GM12878 (cell line): ENCODE measurements around the gene PXMP4. TPM values are rescaled to one million over a fixed set of nuclear protein-coding genes. Genes with fewer than 3 reads are reported as not detected.

Experiments
- BHLHE40 ChIP-seq, 2 experiments: fragments of 450-650 bp in 1 of 2; IDR thresholded peaks; 2 replicates each; pipeline ENCODE4 v1.6.1; 2011 to 2017; ENCODE audit warnings: low read depth in 2 of 2, borderline replicate concordance in 1 of 2, improper control_type of control experiment in 1 of 2, low read length in 1 of 2, mild to moderate bottlenecking in 1 of 2
- CREM ChIP-seq: IDR thresholded peaks from 2 replicates; pipeline ENCODE4 v1.6.1; 2014; ENCODE audit warnings: antibody characterized with exemption, low read depth
- EED ChIP-seq: sonication (generic); IDR thresholded peaks from 2 replicates; pipeline ENCODE4 v1.6.1; 2016; ENCODE audit warnings: antibody characterized with exemption, low read depth
- EGR1 ChIP-seq, 2 experiments: IDR thresholded peaks; 1 replicate in 1 of 2; 2 replicates in 1 of 2; pipeline ENCODE4 v1.6.1; 2011 to 2012; ENCODE audit warnings: low read depth in 2 of 2, low read length in 2 of 2, borderline replicate concordance in 1 of 2, mild to moderate bottlenecking in 1 of 2, moderate library complexity in 1 of 2
- NFYB ChIP-seq: IDR thresholded peaks from 2 replicates; pipeline ENCODE4 v1.6.1; 2011; ENCODE audit warnings: low read depth, mild to moderate bottlenecking, low read length, improper control_type of control experiment, moderate library complexity; ENCODE audit not compliant: insufficient read depth
- NR2F1 ChIP-seq: fragments of 450-650 bp; conservative IDR thresholded peaks from 2 replicates; pipeline ENCODE4 v1.6.1; 2017; ENCODE audit warnings: mild to moderate bottlenecking
- NRF1 ChIP-seq: conservative IDR thresholded peaks from 2 replicates; pipeline ENCODE4 v1.6.1; 2011; ENCODE audit warnings: mild to moderate bottlenecking, low read depth, low read length, improper control_type of control experiment
- PAX8 ChIP-seq: fragments of 450-650 bp; IDR thresholded peaks from 2 replicates; pipeline ENCODE4 v1.6.1; 2017; ENCODE audit warnings: mild to moderate bottlenecking, moderate library complexity
- SP1 ChIP-seq: IDR thresholded peaks from one replicate; pipeline ENCODE4 v1.6.1; 2011; ENCODE audit warnings: low read depth, low read length
- polyA plus RNA-seq, 11 experiments: library from polyadenylated mRNA; depleted of rRNA in 4 of 11; unstranded in 6 of 11; stranded (reverse) in 5 of 11; fragments of >200 nt; fragmentation: Nextera tagmentation in 4 of 11; fragmentation: Illumina TruSeq in 1 of 11; extraction: Ambion mirVana in 4 of 11; extraction: Trizol in 1 of 11; gene quantifications; 1 replicate in 1 of 11; 2 replicates in 10 of 11; pipeline versions ENCODE4 v1.2.1 to v1.2.3, GENCODE V29; 2011 to 2016; ENCODE audit warnings: inconsistent platforms in 2 of 11, missing spikeins in 2 of 11, low read depth in 1 of 11
- total RNA-seq, 4 experiments: library from RNA; depleted of rRNA in 3 of 4; stranded (reverse); fragments of >200 nt in 3 of 4; fragmentation: Illumina TruSeq in 1 of 4; extraction: Trizol in 1 of 4; gene quantifications; 2 replicates each; pipeline versions ENCODE4 v1.2.1 to v1.2.3, GENCODE V29; 2013 to 2021
- TF ChIP-seq, protein P1 (sequence below): fragments of 150-350 bp; IDR thresholded peaks from 2 replicates; pipeline ENCODE4 v1.6.1; 2016; ENCODE audit warnings: low read depth, low read length
- TF ChIP-seq, protein P2 (sequence below): fragments of 450-650 bp; IDR thresholded peaks from 2 replicates; pipeline ENCODE4 v1.6.1; 2017; ENCODE audit warnings: antibody characterized with exemption, mild to moderate bottlenecking, moderate library complexity
- TF ChIP-seq, protein P3 (sequence below), 3 experiments: IDR thresholded peaks in 2 of 3; conservative IDR thresholded peaks in 1 of 3; 2 replicates each; pipeline ENCODE4 v1.5.1; 2011; ENCODE audit warnings: low read depth in 3 of 3, low read length in 3 of 3, mild to moderate bottlenecking in 3 of 3, control low read depth in 2 of 3, moderate library complexity in 2 of 3, inconsistent platforms in 1 of 3, mixed read lengths in 1 of 3; ENCODE audit not compliant: control insufficient read depth in 2 of 3, insufficient read depth in 1 of 3; ENCODE audit errors: extremely low read depth in 1 of 3
- TF ChIP-seq, protein P4 (sequence below): IDR thresholded peaks from 2 replicates; pipeline ENCODE4 v1.6.1; 2012; ENCODE audit warnings: low read depth, low read length, improper control_type of control experiment
- TF ChIP-seq, protein P5 (sequence below): IDR thresholded peaks from 2 replicates; pipeline ENCODE4 v1.6.1; 2011; ENCODE audit warnings: borderline replicate concordance, low read depth, mild to moderate bottlenecking, moderate library complexity, mixed read lengths, low read length; ENCODE audit not compliant: insufficient read depth; ENCODE audit errors: extremely low read length

The PXMP4 gene
- total and polyA plus RNA-seq, 10 of the 15 experiments (the other 5 are each of a cell fraction or from before 2014, with no cell fraction given), result 3.6 to 19.2 (median 8.6) TPM

DNA sequence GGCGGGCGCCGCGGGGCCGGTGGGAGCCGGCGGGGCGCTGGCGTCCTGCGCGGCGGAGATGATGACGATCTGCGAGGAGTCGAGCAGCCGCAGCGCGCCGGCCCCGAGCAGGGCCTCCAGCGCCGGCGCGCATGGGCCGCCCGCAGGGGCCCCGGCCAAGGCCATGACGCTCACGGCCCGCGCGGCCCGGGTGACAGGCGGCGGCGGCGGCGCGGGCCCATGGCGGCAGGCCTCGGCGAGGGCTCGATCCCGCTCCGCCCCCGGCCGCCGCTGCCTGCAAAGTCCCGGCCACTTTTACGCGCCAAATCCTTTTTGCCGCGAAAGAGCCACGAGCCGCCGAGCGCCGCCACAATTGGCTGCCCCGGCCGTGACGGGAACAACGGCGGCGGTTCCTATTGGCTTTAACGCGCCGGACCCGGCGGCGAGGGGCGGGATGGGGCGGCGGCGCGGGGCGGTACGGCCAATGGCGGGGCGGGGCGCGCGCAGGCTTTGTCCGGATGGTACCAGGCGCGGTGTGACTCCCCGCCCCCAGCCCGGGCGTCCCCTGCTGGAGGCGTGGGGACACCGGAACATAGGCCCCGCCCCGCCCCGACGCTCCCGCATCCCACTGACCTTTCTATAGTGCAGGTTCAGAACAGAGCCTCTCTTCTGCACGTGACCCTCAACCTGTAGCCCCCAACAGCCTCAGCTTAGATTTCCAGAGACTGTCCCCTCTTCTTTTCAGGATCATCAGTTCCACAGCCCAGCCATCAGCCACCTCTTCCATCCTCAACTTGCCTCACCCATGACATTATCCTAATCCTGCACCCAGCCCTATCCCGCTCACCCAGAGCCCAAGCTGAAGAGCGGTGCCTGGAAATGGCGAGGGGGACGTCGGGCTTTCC, 33.8 kb downstream of the PXMP4 start, which contains the start of gene E2F1 (continued):
- TF ChIP-seq, protein P1, sequence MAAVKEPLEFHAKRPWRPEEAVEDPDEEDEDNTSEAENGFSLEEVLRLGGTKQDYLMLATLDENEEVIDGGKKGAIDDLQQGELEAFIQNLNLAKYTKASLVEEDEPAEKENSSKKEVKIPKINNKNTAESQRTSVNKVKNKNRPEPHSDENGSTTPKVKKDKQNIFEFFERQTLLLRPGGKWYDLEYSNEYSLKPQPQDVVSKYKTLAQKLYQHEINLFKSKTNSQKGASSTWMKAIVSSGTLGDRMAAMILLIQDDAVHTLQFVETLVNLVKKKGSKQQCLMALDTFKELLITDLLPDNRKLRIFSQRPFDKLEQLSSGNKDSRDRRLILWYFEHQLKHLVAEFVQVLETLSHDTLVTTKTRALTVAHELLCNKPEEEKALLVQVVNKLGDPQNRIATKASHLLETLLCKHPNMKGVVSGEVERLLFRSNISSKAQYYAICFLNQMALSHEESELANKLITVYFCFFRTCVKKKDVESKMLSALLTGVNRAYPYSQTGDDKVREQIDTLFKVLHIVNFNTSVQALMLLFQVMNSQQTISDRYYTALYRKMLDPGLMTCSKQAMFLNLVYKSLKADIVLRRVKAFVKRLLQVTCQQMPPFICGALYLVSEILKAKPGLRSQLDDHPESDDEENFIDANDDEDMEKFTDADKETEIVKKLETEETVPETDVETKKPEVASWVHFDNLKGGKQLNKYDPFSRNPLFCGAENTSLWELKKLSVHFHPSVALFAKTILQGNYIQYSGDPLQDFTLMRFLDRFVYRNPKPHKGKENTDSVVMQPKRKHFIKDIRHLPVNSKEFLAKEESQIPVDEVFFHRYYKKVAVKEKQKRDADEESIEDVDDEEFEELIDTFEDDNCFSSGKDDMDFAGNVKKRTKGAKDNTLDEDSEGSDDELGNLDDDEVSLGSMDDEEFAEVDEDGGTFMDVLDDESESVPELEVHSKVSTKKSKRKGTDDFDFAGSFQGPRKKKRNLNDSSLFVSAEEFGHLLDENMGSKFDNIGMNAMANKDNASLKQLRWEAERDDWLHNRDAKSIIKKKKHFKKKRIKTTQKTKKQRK, result peak; percentile 23; the same call in 1 of the 2 replicates
- TF ChIP-seq BHLHE40 (IDR thresholded peaks at IDR 0.05; ENCODE audit: borderline replicate concordance in 1 of 2, low read depth in 2 of 2, low read length in 1 of 2) (peak; percentile 74 to 82), NRF1 (peak; percentile 19; the same call in 1 of the 2 replicates), NFYB (peak; percentile 80; the same call in 1 of the 2 replicates), EED (0 out of 2 replicates have a peak, but pooled peaks have one; percentile 17), PAX8 (no peak), EGR1 (IDR thresholded peaks at IDR 0.05; ENCODE audit: borderline replicate concordance in 1 of 2, low read depth in 2 of 2, low read length in 2 of 2) (peak in 1 of 2 experiments; percentile 67; a peak in 1 of 3 replicates), SP1 (peak; percentile 88), NR2F1 (peak; percentile 8), CREM (peak; percentile 74)
- TF ChIP-seq, protein P2, sequence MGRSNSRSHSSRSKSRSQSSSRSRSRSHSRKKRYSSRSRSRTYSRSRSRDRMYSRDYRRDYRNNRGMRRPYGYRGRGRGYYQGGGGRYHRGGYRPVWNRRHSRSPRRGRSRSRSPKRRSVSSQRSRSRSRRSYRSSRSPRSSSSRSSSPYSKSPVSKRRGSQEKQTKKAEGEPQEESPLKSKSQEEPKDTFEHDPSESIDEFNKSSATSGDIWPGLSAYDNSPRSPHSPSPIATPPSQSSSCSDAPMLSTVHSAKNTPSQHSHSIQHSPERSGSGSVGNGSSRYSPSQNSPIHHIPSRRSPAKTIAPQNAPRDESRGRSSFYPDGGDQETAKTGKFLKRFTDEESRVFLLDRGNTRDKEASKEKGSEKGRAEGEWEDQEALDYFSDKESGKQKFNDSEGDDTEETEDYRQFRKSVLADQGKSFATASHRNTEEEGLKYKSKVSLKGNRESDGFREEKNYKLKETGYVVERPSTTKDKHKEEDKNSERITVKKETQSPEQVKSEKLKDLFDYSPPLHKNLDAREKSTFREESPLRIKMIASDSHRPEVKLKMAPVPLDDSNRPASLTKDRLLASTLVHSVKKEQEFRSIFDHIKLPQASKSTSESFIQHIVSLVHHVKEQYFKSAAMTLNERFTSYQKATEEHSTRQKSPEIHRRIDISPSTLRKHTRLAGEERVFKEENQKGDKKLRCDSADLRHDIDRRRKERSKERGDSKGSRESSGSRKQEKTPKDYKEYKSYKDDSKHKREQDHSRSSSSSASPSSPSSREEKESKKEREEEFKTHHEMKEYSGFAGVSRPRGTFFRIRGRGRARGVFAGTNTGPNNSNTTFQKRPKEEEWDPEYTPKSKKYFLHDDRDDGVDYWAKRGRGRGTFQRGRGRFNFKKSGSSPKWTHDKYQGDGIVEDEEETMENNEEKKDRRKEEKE, result 0 out of 2 replicates have a peak, but pooled peaks have one; percentile 18
- TF ChIP-seq, protein P3, sequence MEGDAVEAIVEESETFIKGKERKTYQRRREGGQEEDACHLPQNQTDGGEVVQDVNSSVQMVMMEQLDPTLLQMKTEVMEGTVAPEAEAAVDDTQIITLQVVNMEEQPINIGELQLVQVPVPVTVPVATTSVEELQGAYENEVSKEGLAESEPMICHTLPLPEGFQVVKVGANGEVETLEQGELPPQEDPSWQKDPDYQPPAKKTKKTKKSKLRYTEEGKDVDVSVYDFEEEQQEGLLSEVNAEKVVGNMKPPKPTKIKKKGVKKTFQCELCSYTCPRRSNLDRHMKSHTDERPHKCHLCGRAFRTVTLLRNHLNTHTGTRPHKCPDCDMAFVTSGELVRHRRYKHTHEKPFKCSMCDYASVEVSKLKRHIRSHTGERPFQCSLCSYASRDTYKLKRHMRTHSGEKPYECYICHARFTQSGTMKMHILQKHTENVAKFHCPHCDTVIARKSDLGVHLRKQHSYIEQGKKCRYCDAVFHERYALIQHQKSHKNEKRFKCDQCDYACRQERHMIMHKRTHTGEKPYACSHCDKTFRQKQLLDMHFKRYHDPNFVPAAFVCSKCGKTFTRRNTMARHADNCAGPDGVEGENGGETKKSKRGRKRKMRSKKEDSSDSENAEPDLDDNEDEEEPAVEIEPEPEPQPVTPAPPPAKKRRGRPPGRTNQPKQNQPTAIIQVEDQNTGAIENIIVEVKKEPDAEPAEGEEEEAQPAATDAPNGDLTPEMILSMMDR (IDR thresholded peaks at IDR 0.05 in 2 of 3, conservative IDR thresholded peaks at IDR 0.05 in 1 of 3; ENCODE audit: control insufficient read depth in 2 of 3, extremely low read depth in 1 of 3, insufficient read depth in 1 of 3, low read depth in 3 of 3, low read length in 3 of 3), result peak in 2 of 3 experiments; percentile 21 to 28; a peak in 2 of 6 replicates
- TF ChIP-seq, protein P4, sequence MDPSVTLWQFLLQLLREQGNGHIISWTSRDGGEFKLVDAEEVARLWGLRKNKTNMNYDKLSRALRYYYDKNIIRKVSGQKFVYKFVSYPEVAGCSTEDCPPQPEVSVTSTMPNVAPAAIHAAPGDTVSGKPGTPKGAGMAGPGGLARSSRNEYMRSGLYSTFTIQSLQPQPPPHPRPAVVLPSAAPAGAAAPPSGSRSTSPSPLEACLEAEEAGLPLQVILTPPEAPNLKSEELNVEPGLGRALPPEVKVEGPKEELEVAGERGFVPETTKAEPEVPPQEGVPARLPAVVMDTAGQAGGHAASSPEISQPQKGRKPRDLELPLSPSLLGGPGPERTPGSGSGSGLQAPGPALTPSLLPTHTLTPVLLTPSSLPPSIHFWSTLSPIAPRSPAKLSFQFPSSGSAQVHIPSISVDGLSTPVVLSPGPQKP, result no peak
- TF ChIP-seq, protein P5, sequence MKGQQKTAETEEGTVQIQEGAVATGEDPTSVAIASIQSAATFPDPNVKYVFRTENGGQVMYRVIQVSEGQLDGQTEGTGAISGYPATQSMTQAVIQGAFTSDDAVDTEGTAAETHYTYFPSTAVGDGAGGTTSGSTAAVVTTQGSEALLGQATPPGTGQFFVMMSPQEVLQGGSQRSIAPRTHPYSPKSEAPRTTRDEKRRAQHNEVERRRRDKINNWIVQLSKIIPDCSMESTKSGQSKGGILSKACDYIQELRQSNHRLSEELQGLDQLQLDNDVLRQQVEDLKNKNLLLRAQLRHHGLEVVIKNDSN, result peak; percentile 66
